ENCODE measurements around the gene GAB4. TPM values are rescaled to one million over a fixed set of nuclear protein-coding genes. Genes with fewer than 3 reads are reported as not detected.

Gene GAB4
- total RNA-seq, 1 experiment from 2014 or later: not detected

DNA sequence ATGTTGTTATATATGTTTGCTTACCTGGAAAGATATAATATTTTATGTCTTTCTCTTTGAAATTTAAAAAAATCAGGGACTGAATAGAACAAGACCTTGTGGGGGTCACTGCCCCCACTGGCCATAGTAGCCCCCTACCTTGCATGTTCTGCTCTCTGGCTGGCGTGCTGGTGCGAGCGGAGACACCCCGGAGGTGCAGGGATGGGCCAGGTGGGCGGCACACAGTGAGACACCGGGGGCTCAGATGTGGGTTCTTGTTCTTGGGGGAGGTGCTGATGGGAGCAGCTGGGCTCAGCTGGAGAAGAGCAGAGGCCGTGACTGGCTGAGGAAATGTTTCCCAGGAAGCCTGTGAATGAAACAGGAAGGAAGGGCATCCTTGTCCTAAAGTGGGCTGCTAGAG lies 20.2 kb downstream of the GAB4 start:
- H3K9ac ChIP-seq (ENCODE audit: extremely low read depth, insufficient read length, low read length): no peak overlapping the region
- TF ChIP-seq, protein P1, sequence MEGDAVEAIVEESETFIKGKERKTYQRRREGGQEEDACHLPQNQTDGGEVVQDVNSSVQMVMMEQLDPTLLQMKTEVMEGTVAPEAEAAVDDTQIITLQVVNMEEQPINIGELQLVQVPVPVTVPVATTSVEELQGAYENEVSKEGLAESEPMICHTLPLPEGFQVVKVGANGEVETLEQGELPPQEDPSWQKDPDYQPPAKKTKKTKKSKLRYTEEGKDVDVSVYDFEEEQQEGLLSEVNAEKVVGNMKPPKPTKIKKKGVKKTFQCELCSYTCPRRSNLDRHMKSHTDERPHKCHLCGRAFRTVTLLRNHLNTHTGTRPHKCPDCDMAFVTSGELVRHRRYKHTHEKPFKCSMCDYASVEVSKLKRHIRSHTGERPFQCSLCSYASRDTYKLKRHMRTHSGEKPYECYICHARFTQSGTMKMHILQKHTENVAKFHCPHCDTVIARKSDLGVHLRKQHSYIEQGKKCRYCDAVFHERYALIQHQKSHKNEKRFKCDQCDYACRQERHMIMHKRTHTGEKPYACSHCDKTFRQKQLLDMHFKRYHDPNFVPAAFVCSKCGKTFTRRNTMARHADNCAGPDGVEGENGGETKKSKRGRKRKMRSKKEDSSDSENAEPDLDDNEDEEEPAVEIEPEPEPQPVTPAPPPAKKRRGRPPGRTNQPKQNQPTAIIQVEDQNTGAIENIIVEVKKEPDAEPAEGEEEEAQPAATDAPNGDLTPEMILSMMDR (conservative IDR thresholded peaks at IDR 0.05): no peak
- no CpG with 5 or more reads among the region's 7 CpGs for WGBS (ENCODE audit: extremely low coverage, insufficient read length, low lambda C conversion rate)
- no peak overlapping the region for H4K5ac ChIP-seq (ENCODE audit: insufficient read length, low read depth, low read length)
- Mint-ChIP-seq H3K4me3 (no peak overlapping the region), H3K27ac (no peak overlapping the region), H3K27me3 (ENCODE audit: low read depth) (peaks cover 24% of the 10 kb centered on the region), H3K36me3 (ENCODE audit: insufficient read depth in 1 of 3, low read depth in 3 of 3) (peaks cover 8 to 25% (median 11%) of the 10 kb centered on the region in 3 experiments; a peak in 6 of 7 replicates), H3K4me1 (no peaks in the 10 kb centered on the region), H3K9me3 (peaks cover 92 to 93% of the 10 kb centered on the region in 2 experiments)
- no peak overlapping the region for H2BK20ac ChIP-seq (ENCODE audit: low read depth, low read length, poor library complexity, severe bottlenecking)
- no peak overlapping the region for H4K8ac ChIP-seq (replicated peaks; ENCODE audit: insufficient read length, low read depth, low read length)
- no peak overlapping the region for H2BK12ac ChIP-seq (ENCODE audit: insufficient read length, low read depth, low read length)
- no peak overlapping the region for H3K56ac ChIP-seq (ENCODE audit: insufficient read length, low read depth, low read length)
- no peaks in the 10 kb centered on the region for H4K20me1 ChIP-seq (ENCODE audit: control insufficient read depth, insufficient read depth, insufficient read length)
- no peak overlapping the region for H3K4ac ChIP-seq (ENCODE audit: low read depth, low read length)
- H2BK120ac ChIP-seq (ENCODE audit: low read depth, low read length, poor library complexity, severe bottlenecking): no peak overlapping the region
- H3K23me2 ChIP-seq (ENCODE audit: insufficient read length, low read depth, low read length, poor library complexity, severe bottlenecking): no peaks in the 10 kb centered on the region
- H3K18ac ChIP-seq (ENCODE audit: insufficient read length, low read depth, low read length): no peak overlapping the region
- H3T11ph ChIP-seq (ENCODE audit: low read length): no peak overlapping the region
- H3K9me3 ChIP-seq (ENCODE audit: control insufficient read depth, low read depth, low read length): peaks cover 10% of the 10 kb centered on the region
- H3K79me2 ChIP-seq (ENCODE audit: insufficient read depth, low read length): no peaks in the 10 kb centered on the region
- no peaks in the 10 kb centered on the region for H3K79me1 ChIP-seq (ENCODE audit: insufficient read depth, low read depth, low read length, poor library complexity, severe bottlenecking)
- no peak overlapping the region for H3K14ac ChIP-seq (ENCODE audit: insufficient read depth, low read length)
- no peaks in the 10 kb centered on the region for H3K4me1 ChIP-seq (ENCODE audit: insufficient read depth, low read length)
- H4K91ac ChIP-seq (ENCODE audit: insufficient read length, low read depth, low read length): no peak overlapping the region
- no peak overlapping the region for H2AK5ac ChIP-seq (ENCODE audit: insufficient read length, low read length)
- H3K27ac ChIP-seq (ENCODE audit: insufficient read length, low read depth, low read length): no peak overlapping the region
- DNase-seq: no peak
- no peak overlapping the region for H2AFZ ChIP-seq (ENCODE audit: low read length)
- no peaks in the 10 kb centered on the region for H3K27me3 ChIP-seq (ENCODE audit: insufficient read depth, low read length)
- H3K4me2 ChIP-seq (ENCODE audit: insufficient read depth, insufficient read length, low read length): no peak overlapping the region
- no peak overlapping the region for H3K23ac ChIP-seq (ENCODE audit: insufficient read length, low read depth, low read length)
- H2BK15ac ChIP-seq (ENCODE audit: low read depth, low read length): no peak overlapping the region
- no peak overlapping the region for H2BK5ac ChIP-seq (ENCODE audit: insufficient read length, low read length)

Measured in H9 (cell line).